NK-92 (cell line): ENCODE data around the gene INHBE.
A peak's percentile ranks its signal among the peaks of the same experiment; 100 is the strongest.
"Not testable (repeated sequence)": the region's sequence is repeated elsewhere in the genome, so short reads cannot be mapped to it uniquely, and the experiment has no call there.

Experiments used
- DNase-seq: peaks from one replicate; lab custom pipeline; 2025; ENCODE audit not compliant: unreplicated experiment; lab: John Stamatoyannopoulos, UW

The INHBE gene

DNA sequence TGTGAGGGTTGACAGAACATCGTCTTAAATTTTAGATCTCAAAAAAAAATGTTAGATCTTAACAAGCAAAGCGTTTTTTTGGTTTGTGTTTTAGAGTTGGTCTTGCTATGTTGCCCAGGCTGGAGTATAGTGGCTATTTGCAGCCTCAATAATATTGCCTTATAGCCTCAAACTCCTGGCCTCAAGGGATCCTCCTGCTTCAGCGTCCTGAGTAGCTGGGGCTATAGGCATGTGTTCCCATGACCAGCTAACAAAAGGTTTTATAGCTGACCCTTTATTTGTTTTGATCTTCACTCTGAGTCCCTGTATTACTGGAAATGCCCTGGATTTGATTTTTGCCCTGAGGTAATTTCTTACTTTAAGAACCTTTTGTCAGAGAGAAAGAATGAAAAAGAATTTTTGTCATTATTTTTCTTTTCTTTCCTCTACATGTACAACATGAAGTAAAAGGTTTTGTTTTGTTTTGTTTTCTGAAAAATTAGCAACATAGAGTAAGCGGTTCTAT, 15.3 kb upstream of the INHBE start:
- no peak for DNase-seq

DNA sequence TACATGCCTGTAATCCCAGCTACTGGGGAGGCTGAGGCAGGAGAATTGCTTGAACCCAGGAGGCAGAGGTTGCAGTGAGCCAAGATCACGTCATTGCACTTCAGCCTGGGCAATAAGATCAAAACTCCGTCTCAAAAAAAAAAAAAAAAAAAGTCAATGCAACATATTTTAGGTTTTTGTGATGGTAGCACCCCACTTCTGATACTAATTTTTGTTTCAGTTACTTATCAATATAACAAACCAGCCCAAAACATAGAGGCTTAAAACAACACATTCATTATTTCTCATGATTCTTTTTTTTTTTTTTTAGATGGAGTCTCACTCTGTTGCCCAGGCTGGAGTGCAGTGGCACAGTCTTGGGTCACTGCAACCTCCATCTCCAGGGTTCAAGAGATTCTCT, 13.7 kb upstream of the INHBE start:
- DNase-seq, result not testable (repeated sequence)

DNA sequence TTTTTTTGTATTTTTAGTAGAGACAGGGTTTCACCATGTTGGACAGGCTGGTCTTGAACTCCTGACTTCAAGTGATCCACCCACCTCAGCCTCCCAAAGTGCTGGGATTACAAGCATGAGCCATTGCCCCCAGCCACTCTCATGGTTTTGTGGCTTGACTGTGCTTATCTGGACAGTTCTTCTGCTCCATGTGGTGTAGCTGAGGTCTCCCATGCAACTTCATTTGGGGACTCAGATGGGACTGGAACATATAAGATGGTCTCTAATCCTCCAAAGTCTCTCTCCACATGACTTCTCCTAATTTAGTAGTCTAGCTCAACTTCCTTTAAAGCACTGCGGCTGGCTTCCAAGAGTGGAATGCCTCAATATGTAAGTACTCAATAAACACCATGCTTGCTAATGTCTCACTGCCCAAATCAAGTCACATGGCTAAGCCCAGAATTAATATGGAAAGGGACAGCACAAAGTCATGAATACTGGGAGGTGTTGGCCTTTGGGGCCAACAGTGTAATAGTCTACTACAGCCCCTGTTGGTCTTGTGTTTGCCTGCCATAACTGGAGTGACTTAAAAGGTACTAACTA, 13.2 kb upstream of the INHBE start:
- DNase-seq, result no peak

DNA sequence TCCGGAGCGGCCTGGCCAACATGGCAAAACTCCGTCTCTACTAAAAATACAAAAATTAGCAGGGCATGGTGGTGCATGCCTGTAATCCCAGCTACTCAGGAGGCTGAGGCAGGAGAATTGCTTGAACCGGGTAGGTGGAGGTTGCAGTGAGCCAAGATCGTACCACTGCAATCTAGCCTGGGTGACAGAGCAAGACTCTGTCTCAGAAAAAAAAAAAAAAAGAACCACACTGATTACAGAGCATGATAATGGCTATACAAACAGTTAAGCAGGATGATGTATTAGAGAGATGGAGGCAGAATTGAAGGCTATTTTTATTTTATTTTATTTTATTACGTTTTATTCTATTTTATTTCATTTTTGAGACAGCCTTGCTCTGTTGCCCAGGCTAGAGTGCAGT, 10.8 kb upstream of the INHBE start:
- not testable (repeated sequence) for DNase-seq

DNA sequence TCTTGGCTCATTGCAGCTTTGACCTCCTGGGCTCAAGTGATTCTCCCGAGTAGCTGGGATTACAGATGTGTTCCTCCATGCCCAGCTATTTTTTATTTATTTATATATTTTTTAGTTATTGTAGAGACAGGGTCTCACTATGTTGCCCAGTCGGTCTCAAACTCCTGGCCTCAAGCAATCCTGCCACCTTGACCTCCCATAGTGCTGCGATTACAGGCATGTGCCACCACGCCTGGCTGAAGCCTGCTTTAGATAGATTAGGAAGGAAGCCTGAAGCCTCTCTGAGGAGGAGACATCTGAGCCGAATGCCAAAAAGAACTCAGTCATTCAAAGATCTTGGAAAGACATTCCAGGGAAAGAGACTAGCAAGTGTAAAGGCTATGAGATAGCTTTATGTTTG, 10.4 kb upstream of the INHBE start:
- no peak for DNase-seq

DNA sequence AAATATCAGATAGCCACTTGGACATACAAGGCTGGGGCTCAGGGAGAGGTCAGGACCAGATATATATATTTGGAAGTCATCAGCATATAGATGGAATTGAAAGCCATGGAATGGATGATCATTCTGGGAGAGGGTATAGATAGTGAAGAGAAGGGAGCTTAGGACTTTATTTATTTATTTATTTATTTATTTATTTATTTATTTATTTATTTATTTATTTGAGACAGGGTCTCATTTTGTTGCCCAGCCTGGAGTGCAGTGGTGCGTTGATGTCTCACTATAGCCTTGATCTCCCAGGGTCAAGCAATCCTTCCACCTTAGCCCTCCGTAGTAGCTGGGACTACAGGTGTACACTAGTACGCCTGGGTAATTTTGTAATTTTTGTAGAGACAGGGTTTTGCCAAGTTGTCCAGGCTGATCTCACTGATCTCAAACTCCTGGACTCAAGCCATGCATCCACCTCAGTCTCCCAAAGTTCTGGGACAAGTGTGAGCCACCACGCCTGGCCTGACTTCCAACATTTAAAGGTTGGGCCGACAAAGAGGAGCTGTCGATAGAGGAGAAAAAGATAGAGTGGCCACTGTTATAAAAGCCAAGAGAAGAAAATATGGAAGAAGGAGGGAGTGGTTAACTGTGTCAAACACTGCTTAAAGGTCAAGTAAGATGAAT, 8.7 kb upstream of the INHBE start:
- DNase-seq, result no peak

DNA sequence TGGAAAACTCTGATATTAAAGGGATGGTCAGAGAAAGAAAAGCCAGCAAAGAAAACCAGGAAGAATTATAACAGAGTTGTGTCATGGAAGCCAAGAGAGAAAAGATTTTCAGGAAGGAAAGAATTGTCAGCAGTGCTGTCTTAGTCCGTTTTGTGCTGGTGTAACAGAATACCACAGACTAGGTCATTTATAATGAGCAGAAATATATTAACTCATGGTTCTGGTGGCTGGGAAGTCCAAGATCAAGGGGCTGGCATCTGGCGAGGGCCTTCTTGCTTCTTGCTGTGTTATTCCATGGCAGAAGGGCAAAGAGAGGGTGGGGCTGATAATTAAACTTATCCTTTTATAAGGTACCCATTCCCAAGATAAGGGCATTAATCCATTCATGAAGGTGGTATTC, 6.4 kb upstream of the INHBE start:
- no peak for DNase-seq

DNA sequence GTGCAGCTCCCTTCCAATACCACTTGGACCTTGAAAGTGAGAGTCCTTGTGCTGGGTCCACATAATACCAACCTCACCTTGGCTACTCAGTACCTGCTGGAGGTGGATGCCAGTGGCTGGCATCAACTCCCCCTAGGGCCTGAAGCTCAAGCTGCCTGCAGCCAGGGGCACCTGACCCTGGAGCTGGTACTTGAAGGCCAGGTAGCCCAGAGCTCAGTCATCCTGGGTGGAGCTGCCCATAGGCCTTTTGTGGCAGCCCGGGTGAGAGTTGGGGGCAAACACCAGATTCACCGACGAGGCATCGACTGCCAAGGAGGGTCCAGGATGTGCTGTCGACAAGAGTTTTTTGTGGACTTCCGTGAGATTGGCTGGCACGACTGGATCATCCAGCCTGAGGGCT, 5.7 kb upstream of the INHBE start:
- no peak for DNase-seq

DNA sequence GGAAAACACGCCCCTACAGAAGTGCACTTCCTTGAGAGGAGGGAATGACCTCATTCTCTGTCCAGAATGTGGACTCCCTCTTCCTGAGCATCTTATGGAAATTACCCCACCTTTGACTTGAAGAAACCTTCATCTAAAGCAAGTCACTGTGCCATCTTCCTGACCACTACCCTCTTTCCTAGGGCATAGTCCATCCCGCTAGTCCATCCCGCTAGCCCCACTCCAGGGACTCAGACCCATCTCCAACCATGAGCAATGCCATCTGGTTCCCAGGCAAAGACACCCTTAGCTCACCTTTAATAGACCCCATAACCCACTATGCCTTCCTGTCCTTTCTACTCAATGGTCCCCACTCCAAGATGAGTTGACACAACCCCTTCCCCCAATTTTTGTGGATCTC, 5.0 kb upstream of the INHBE start:
- DNase-seq, result no peak

DNA sequence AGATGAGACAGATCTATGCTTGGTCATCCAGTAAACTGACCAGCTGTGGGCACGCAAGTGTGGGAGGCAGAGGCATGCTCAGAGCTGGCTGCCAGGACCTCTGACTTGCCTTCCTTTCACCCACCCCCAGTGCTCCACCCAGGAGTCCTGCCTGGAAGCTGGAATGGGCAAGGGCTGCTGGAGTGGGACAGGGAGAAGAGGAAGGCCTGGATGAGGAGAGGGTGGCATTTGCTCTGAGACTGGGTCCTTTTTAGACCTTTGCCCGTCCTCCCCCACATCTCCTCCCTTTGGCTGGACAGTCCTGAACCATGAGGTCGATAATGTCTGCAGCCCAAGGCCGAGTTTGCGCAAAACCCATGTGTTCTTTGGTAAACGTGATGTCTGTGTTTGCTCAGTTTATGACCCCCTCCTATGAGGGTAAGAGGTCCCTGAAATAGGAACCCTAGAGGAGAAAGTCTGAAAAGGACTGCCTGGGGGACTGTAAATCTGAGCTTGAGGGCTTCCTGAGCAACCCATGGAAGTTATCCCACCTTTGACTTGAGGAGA, 3.8 kb upstream of the INHBE start:
- no peak for DNase-seq

DNA sequence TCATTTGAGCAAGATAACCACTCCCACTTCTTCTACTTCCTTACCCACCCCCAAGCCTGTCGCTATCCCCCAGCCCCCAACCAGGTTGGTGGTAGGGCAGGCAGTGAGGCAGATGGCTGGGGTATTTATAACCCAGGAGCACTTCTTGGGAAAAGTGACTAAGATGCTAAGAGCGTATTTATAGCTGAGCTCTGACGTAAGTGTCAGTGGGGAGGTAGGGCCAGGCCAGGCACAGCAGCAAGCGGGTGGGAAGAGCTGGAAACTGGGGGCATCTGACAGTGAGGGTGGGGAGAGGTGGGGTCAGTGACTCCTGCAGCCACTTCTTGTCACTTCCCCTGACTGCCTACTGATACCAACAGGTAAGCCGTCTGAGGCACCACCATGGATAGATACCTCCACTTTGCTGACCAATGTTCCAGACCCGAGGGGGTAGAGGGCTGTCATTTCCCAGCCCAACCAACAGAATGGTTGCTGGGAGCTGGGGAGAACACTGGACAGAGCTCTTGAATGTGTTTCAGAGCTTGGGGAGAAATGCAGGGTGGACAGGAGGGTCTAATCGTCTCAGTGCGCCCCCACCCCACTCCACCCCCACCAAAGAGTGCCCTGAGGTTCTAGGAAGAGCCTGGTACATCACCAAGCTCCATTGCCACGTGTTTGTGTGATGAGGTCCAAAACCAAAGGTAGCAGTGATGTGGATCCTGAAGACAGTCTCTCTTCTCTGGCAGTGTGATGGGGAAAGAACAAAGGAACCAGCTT, 2.7 kb upstream of the INHBE start:
- no peak for DNase-seq

DNA sequence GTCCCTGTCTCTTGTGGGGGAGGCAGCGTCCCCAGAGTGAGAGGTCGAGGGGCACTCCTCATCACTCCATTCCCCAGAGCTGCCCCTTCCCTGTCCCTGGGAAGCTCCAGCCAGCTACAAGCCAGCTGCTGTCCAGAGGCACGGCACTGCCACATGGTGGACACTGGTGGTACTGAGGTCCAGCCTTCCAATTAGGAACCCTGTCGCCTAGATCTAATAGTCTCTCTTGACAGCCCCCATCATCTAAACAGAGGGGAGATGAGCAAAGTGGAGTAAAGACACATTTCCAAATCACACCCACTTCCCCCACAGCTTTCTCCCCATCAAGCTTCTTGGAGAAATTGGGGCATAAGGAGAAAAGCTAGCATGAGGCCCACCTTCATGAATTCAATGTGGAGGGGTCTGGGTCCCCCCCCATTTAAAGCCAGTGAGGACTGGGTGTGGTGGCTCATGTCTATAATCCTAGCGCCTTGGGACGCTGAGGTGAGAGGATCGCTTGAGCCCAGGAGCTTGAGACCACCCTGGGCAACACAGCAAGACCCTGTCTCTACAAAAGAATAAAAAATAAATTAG, 2.1 kb upstream of the INHBE start:
- DNase-seq, result no peak

DNA sequence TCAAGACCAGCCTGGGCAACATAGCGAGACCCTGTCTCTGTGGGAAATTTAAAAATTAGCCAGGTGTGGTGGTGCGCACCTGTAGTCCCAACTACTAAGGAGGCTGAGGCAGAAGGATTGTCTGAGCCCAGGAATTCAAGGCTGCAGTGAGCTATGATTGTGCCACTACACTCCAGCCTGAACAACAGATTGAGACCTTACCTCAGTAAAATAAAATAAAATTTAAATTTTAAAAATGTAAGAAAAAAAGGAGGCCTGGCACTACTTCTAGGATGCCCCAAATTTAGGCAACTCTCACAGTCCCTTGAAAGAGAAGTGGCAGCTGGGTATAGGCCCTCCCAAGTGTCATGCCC, 918 bp upstream of the INHBE start:
- DNase-seq, result no peak

DNA sequence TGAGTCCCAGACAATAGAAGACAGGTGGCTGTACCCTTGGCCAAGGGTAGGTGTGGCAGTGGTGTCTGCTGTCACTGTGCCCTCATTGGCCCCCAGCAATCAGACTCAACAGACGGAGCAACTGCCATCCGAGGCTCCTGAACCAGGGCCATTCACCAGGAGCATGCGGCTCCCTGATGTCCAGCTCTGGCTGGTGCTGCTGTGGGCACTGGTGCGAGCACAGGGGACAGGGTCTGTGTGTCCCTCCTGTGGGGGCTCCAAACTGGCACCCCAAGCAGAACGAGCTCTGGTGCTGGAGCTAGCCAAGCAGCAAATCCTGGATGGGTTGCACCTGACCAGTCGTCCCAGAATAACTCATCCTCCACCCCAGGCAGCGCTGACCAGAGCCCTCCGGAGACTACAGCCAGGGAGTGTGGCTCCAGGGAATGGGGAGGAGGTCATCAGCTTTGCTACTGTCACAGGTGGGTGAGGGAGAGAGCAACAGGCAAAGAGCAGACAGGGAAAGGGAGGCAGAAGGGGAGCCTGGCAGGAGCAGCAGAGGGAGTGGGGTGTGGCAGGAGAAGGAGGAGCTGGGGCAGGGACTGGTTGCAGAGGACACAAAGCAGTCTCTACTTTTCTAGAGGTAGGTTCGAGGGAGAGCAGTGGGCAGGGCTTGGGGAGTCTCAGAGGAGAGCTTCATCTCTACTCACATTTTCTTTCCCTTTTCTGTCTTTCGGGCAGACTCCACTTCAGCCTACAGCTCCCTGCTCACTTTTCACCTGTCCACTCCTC, 452 bp downstream of the INHBE start:
- DNase-seq, result no peak

DNA sequence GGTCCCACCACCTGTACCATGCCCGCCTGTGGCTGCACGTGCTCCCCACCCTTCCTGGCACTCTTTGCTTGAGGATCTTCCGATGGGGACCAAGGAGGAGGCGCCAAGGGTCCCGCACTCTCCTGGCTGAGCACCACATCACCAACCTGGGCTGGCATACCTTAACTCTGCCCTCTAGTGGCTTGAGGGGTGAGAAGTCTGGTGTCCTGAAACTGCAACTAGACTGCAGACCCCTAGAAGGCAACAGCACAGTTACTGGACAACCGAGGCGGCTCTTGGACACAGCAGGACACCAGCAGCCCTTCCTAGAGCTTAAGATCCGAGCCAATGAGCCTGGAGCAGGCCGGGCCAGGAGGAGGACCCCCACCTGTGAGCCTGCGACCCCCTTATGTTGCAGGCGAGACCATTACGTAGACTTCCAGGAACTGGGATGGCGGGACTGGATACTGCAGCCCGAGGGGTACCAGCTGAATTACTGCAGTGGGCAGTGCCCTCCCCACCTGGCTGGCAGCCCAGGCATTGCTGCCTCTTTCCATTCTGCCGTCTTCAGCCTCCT, 1.1 kb downstream of the INHBE start:
- DNase-seq, result no peak

DNA sequence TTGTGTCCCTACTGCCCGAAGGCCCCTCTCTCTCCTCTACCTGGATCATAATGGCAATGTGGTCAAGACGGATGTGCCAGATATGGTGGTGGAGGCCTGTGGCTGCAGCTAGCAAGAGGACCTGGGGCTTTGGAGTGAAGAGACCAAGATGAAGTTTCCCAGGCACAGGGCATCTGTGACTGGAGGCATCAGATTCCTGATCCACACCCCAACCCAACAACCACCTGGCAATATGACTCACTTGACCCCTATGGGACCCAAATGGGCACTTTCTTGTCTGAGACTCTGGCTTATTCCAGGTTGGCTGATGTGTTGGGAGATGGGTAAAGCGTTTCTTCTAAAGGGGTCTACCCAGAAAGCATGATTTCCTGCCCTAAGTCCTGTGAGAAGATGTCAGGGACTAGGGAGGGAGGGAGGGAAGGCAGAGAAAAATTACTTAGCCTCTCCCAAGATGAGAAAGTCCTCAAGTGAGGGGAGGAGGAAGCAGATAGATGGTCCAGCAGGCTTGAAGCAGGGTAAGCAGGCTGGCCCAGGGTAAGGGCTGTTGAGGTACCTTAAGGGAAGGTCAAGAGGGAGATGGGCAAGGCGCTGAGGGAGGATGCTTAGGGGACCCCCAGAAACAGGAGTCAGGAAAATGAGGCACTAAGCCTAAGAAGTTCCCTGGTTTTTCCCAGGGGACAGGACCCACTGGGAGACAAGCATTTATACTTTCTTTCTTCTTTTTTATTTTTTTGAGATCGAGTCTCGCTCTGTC, 1.8 kb downstream of the INHBE start:
- no peak for DNase-seq

DNA sequence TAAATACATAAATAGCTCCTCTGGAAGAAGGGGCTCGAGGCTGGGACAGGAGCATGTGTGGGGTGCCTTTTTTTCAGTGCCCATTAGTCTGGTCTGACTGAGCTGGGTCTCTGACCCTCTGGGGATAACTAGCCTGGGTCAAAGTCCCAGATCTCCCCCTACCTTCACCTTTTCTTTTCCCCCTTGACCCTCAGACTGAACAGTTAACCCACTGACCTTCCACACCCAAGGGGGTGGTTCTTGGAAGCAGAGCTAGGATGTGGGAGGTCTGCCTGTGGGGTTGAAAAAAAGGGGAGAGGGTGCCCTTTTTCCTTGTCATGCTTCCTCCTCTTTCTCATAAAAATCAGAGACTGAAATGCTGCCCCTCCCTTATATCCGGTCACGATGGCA, 3.6 kb downstream of the INHBE start:
- no peak for DNase-seq

DNA sequence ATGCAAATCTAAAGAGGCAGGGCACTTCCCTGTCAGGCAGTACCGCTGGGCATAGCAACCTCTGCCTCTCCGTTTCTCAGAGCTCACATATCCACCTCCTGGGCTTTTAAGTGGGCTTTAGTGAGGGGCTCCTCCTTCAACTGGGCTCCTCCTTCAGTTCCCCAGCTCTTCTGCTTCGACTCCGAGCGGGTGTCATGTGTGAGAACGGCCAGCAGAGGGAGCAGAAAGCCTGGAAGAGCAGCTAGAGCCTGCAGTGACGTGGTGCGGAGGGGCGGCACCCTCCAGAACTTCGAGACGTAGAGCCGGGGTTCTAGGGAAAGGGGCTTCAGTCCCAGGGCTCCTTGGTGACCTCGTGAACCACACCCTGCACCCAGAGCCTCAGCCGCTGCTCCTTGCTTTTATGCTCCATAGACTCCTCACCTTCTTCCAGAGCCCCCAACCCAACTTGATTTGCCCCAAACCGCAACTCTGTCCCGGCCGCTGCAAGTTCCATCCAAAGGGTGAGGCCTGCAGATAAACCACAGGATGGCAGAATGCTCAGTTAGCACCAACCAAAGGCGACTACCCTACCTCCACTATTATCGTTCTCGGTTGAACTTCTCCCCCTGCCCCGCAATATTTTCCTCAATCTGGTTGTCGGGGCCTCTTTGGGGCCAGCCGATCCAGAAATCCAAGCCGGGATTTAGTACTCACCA, 4.1 kb downstream of the INHBE start:
- peak; percentile 62 for DNase-seq

DNA sequence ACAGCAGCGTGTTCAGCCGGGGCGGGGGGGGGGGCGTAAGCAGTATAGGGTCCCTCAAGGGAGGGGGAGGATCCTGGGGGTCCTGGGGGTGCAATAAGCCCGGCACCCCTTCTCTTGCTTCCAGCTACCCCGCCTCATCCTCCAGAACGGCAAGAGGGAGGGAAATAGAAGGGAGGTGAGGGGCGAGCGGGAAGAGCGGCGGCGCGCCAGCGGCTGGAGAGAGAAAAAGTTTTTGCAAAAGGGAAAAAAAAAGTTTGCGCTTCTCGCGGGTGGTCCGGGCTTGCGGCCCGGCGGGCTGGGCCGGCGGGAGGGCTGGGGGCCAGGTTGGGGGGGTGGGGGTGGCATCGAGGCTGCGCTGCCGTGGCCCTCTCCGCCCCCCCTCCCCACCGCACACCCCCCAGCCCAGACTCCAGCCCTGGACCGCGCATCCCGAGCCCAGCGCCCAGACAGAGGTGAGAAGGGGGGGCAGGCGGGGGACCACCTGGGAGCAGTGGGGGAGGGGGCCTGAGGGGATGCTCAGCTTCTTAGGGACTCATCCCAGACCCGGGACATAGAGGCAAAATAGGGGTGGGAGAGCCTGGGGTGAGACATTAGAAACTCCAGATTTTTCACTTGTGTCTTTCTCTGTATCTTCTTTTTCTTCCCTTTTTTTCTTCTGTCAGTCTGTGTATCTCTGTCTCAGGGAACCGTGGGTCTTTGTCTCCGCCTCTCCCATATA, 4.8 kb downstream of the INHBE start, which contains the start of gene GLI1:
Gene GLI1, plus strand, starts transcription at position 36 of the 718 bp plus-strand sequence. CDS start 3,907 bp downstream, outside the sequence.
- no peak for DNase-seq
